Omental fat pad (tissue), 4 donors: ENCODE results near the gene TPMT. TPM values are rescaled to one million over a fixed set of nuclear protein-coding genes. Genes with fewer than 3 reads are reported as not detected.

Source experiments
- ATAC-seq: fragments of 150-250 bp; one replicate; pipeline ENCODE4 v1.9.1; 2016; ENCODE audit warnings: mild to moderate bottlenecking, moderate library complexity; ENCODE audit not compliant: low FRiP score
- DNase-seq: peaks from one replicate; pipeline ENCODE4 v3.0.0-alpha.2; 2019; ENCODE audit warnings: low spot score
- total RNA-seq, 4 donors: library from RNA; depleted of rRNA; stranded (reverse); fragments of >200 nt; gene quantifications; one replicate each; pipeline ENCODE4 v1.1.0, GENCODE V29; 2016
- TF ChIP-seq, protein P1 (sequence below), 3 donors: fragments of 450-650 bp; IDR thresholded peaks; one replicate each; pipeline ENCODE4 v1.5.1; 2016 to 2017; ENCODE audit warnings: antibody characterized with exemption in 3 of 3, mild to moderate bottlenecking in 3 of 3, moderate library complexity in 2 of 3

Gene TPMT
- total RNA-seq, 4 donors from 2014 or later = 4.5 to 7.2 (median 6.8) TPM

DNA sequence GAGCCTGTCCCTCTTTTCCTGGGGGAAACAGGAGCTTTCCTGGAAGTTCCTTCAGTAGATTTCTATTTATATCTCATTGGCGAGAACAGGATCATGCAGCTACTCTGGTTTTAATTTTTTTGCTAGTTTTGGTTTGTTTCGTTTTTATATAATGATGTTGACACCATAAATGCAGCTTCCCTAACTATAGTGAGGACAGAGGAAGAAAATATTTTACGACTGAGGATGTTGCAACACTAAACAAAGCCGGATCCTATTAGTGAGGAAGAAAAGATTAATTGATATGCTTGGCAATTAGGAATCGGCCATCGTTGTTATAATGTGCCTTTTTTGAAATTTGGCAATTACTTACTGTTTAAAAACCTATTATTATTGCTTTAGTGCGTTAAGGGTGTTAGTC lies 17.0 kb upstream of the TPMT start:
- DNase-seq (no peak), ATAC-seq (no peak)
- TF ChIP-seq, protein P1, sequence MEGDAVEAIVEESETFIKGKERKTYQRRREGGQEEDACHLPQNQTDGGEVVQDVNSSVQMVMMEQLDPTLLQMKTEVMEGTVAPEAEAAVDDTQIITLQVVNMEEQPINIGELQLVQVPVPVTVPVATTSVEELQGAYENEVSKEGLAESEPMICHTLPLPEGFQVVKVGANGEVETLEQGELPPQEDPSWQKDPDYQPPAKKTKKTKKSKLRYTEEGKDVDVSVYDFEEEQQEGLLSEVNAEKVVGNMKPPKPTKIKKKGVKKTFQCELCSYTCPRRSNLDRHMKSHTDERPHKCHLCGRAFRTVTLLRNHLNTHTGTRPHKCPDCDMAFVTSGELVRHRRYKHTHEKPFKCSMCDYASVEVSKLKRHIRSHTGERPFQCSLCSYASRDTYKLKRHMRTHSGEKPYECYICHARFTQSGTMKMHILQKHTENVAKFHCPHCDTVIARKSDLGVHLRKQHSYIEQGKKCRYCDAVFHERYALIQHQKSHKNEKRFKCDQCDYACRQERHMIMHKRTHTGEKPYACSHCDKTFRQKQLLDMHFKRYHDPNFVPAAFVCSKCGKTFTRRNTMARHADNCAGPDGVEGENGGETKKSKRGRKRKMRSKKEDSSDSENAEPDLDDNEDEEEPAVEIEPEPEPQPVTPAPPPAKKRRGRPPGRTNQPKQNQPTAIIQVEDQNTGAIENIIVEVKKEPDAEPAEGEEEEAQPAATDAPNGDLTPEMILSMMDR (IDR thresholded peaks at IDR 0.05) = no peak

DNA sequence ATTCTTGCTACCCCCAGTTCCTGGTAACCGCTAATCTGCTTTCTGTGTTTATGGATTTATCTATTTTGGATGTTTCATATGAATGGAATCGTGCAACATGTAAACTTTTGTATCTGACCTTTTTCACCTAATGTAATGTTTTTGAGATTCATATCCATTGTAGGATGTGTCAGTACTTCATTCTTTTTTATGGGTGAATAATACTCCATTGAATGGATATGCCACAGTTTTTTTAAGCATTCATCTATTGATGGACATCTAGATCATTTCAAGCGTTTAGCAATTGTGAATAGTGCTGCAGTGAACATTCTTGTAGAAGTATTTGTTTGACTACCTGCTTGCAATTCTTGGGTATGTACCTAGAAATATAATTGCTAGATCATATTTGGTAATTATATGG lies 13.4 kb upstream of the TPMT start:
- TF ChIP-seq, protein P1 (IDR thresholded peaks at IDR 0.05) = no peak
- no peak for DNase-seq
- ATAC-seq = no peak

DNA sequence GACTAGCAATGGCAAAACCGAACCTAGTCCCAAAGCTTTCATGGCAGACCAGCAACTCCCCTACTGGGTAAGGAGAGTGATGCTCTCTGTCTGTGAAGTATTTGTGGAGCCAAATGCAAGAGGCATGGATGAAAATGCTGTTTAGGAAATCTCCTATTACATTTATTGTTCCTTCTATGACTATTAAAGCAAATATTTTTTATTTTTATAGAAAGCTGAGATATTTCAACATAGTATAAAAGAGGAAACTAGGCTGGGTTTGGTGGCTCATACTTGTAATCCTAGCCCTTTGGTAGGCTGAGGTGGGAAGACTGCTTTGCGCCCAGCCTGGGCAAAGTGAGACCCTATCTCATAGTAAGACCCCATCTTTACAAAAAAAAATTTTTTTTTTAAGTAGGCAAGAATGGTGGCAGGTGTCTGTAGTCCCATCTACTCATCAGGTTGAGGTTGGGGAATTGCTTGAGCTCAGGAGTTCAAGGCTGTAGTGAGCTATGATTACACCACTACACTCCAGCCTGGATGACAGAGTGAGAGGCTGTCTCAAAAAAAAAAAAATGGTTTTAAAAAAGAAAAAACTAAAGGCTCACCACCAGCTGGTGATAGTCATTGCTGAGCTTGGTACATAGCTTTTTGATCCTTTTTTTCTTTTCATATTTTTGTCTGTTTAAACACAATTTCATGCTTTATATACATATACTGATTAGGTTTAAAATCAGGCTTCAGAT lies 11.6 kb upstream of the TPMT start:
- ATAC-seq (no peak), DNase-seq (no peak)
- TF ChIP-seq, protein P1 (IDR thresholded peaks at IDR 0.05) = no peak

DNA sequence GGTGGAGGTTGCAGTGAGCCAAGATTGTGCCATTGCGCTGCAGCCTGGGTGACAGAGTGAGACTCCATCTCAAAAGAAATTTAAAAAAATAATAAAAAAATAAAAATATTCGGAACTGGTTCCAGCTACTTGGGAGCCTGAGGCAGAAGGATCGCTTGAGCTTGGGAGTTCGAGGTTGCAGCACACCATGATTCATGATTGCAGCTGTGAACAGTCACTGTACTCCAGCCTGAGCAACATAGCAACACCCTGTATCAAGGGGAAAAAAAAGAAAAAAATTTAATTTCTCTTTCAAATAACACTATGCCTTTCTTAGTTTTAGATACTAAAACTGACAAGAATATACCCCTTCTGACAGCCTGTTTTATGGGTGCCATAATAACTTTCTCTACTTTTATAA lies 10.9 kb upstream of the TPMT start:
- DNase-seq = no peak
- TF ChIP-seq, protein P1 (IDR thresholded peaks at IDR 0.05) = no peak
- no peak for ATAC-seq

DNA sequence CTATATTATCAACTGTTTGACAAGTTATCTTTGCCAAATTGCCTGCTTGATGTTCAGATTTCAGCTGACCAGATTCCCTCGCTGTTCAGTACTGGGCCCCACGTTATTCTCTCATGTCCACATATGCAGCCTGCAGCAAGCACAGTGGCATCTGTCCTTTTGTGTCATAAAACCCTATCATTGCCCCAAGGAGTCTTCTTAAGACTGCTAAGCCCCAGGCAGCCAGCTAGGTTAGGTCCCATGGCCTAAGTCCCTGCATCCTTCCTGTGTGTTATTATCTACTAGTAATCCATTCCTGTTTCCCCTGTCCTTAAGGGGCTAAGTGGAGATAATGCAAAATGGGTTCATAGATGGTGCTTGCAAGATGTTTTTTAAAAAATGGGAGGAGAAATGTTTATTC lies 7.5 kb upstream of the TPMT start:
- no peak for DNase-seq
- TF ChIP-seq, protein P1 (IDR thresholded peaks at IDR 0.05) = no peak
- no peak for ATAC-seq

DNA sequence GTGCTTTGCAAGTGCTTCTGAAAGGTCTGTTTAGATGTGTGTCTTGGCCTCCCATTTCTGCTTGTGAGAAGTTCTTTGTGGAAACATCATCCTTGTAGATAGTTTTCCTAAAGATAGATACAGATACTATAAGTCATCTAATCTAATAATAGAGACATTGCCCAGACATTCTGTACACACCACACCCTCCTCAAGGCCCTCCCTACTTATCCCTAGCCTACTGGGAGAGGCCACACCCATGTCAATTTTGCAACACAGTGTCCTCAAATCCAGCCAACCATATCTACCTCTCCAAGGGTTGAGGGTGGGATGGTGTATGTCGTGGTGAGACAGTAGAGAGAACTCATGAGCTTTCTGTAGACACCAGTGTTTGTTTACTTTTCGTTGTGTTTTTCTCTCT lies 6.6 kb upstream of the TPMT start:
- DNase-seq (no peak), ATAC-seq (no peak)
- TF ChIP-seq, protein P1 (IDR thresholded peaks at IDR 0.05) = no peak

DNA sequence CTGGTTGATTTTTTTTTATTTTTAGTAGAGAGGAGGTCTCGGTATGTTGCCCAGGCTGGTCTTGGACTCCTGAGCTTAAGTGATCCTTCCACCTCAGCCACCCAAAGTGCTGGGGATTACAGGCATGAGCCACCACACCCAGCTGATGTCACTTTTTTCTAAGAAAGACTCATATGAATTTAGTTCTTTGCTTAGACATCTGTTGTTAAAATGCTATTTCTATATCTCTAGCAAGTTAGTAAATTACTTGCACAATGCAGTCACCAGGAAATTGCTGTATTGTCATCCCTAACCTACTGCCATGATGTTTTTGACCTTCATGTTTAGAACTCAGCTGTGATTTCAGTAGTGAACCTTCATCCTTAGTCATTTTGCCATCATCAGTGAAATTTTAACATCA lies 6.0 kb upstream of the TPMT start:
- DNase-seq (no peak), ATAC-seq (no peak)
- TF ChIP-seq, protein P1 (IDR thresholded peaks at IDR 0.05) = no peak
